Measurements from ENCODE around the gene CCN6. TPM values are rescaled to one million over a fixed set of nuclear protein-coding genes. Genes with fewer than 3 reads are reported as not detected.

CCN6 gene
- total RNA-seq, 1 donor from 2014 or later, result not detected

DNA sequence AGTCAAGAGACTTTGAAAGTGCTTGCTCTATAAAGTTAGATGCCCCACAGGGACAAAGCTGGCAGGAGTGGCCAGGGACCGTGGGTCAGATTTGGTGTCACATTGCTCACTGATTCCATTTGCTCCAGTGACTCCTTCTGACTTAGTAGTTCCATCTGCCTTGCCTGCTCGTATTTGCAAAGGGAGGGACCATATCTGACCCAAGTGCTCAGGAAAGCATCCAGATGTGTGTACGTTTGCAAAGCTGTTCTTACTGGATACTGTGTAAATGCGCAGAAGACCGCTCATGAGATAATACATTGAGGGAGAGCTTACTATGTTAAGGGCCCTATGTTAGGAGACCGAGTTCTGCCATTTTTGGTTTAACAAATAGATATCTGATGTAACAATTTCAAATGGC lies 21.2 kb upstream of the CCN6 start:
- no peak overlapping the region for H3K27ac Mint-ChIP-seq
- no peaks in the 10 kb centered on the region for H3K9me3 Mint-ChIP-seq
- TF ChIP-seq, protein P1, sequence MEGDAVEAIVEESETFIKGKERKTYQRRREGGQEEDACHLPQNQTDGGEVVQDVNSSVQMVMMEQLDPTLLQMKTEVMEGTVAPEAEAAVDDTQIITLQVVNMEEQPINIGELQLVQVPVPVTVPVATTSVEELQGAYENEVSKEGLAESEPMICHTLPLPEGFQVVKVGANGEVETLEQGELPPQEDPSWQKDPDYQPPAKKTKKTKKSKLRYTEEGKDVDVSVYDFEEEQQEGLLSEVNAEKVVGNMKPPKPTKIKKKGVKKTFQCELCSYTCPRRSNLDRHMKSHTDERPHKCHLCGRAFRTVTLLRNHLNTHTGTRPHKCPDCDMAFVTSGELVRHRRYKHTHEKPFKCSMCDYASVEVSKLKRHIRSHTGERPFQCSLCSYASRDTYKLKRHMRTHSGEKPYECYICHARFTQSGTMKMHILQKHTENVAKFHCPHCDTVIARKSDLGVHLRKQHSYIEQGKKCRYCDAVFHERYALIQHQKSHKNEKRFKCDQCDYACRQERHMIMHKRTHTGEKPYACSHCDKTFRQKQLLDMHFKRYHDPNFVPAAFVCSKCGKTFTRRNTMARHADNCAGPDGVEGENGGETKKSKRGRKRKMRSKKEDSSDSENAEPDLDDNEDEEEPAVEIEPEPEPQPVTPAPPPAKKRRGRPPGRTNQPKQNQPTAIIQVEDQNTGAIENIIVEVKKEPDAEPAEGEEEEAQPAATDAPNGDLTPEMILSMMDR (IDR thresholded peaks at IDR 0.05), result no peak
- CTCF ChIA-PET, result interaction anchor here (0.8 kb wide), 1 partner anchor 324 kb away, joined by 3 read pairs; no protein-coding TSS in a partner anchor
- intact Hi-C loops (cut with micrococcal nuclease), result no loop called here
- peaks cover 13% of the 10 kb centered on the region for H3K4me1 Mint-ChIP-seq
- H3K4me3 Mint-ChIP-seq, result no peak overlapping the region
- ATAC-seq (ENCODE audit: low read depth), result no peak
- no peaks in the 10 kb centered on the region for H3K36me3 Mint-ChIP-seq (ENCODE audit: low read depth)
- DNase-seq, result no peak
- peaks cover 3% of the 10 kb centered on the region for H3K27me3 Mint-ChIP-seq
- POLR2A ChIA-PET, result no interaction called here

DNA sequence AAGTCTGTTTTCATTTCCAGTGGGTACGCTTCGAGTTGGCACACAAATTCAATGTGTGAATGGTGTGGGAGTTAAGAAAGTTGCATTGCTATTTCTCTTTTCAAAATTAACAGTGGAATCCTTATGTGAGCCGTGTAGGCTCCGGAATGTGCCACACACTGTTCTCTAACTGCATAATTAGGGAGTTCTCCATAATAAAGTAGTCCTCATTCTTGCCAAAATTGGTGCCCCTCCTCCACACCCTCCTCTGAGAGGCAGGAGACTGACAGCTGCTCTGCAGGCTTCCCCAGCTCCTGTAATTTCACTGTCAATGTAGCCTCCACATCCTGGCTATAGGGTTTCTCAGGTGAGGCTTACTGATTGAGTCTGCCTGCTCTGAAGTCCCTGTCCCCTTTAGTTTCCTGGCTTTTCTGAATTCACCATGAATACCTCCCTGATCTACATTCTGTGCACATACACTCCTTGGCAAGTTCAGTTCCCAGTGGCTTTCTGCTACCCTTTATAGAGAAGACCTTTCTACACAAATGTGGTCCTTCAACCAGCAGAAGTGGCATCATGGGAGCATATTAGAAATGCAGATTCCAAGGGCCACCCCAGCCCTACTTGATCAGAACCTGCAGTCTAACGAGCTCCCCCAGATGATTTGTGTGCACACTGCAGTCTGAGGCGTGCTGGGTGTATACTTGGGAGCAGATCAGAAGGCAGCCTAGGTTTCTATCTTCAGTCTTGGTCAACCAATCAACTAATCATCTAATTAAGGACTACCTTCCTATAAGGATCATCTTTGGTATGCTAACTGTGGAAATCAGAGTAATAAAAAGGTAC lies 19.9 kb upstream of the CCN6 start:
- TF ChIP-seq, protein P1 (IDR thresholded peaks at IDR 0.05), result no peak
- ChIA-PET POLR2A (no interaction called here), CTCF (no interaction called here)
- Mint-ChIP-seq H3K36me3 (ENCODE audit: low read depth) (no peaks in the 10 kb centered on the region), H3K27me3 (peaks cover 3% of the 10 kb centered on the region), H3K4me3 (no peak overlapping the region), H3K4me1 (peaks cover 4% of the 10 kb centered on the region), H3K9me3 (no peaks in the 10 kb centered on the region), H3K27ac (no peak overlapping the region)
- intact Hi-C loops (cut with micrococcal nuclease), result no loop called here
- DNase-seq (no peak), ATAC-seq (ENCODE audit: low read depth) (no peak)

DNA sequence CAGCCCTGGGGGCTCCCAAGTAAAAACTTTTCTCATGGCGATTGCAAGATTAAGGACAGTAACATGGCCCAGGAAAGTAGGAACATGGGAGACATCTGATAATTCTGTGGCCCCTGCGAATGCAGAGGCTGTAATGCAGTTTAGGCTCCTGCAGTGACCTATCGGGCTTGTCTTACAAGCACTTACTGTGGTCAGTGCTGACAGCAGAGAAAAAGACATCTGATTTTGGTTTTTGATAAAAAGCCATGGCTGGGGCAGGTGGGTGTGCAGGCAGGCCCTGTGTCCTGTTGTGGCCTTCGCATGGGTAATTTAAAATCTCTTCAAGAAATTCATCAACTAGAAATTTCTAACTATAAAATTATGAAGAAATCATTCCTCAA lies 19.3 kb upstream of the CCN6 start:
- Mint-ChIP-seq H3K36me3 (ENCODE audit: low read depth) (no peaks in the 10 kb centered on the region), H3K27ac (no peak overlapping the region), H3K4me3 (no peak overlapping the region), H3K4me1 (no peaks in the 10 kb centered on the region), H3K9me3 (no peaks in the 10 kb centered on the region), H3K27me3 (peaks cover 3% of the 10 kb centered on the region)
- CTCF ChIA-PET, result no interaction called here
- no peak for DNase-seq
- TF ChIP-seq, protein P1 (IDR thresholded peaks at IDR 0.05), result no peak
- POLR2A ChIA-PET, result no interaction called here
- ATAC-seq (ENCODE audit: low read depth), result no peak
- intact Hi-C loops (cut with micrococcal nuclease), result no loop called here

DNA sequence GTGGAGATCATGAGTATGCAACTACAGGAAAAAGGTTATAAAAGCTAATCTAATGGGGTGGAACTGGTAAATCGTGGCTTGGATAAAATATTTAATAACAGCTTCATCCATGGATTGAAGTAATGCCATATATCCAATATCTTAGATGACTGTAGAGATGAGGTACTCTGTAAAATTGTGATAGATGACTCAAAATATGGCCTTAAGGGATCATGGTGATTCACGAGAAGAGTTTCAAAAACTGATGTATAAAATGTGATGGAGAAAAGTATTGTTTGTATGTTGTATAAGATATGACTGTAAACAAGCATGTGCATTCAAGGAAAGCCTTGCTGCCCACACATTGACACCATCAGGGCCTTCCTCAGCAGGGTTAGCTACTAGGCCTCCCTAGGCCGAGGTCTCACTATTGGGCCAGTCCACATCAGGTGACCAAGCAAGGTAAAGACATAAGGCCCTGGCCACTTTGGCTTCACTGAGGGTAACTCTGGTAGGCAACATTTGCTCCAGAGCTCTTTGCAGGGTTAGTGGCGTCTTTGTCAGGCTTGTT lies 17.7 kb upstream of the CCN6 start:
- no peak for ATAC-seq (ENCODE audit: low read depth)
- Mint-ChIP-seq H3K9me3 (no peaks in the 10 kb centered on the region), H3K36me3 (ENCODE audit: low read depth) (no peaks in the 10 kb centered on the region), H3K4me1 (no peaks in the 10 kb centered on the region), H3K27ac (no peak overlapping the region), H3K27me3 (peaks cover 3% of the 10 kb centered on the region), H3K4me3 (no peak overlapping the region)
- ChIA-PET CTCF (no interaction called here), POLR2A (no interaction called here)
- intact Hi-C loops (cut with micrococcal nuclease), result no loop called here
- TF ChIP-seq, protein P1 (IDR thresholded peaks at IDR 0.05), result no peak
- DNase-seq, result no peak

DNA sequence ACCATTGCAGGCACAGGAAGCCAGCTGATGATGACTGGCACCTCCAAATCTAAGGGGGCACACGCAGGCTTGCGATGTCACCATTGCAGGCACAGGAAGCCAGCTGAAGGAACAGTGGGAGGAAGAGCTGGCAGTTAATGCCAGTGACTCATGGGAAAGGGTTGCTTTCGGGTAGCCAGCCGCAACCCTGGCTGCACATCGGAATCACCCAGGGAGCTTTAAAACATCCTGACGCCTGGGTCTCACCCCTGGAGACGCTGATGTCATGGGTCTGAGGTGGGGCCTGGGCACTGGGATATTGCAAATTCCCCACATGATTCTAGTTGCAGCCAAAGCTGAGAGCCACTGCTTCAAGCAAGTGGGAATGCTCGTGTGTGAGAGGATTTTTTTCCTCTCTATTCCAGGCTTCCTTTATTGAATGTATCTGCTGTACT lies 16.1 kb upstream of the CCN6 start:
- H3K9me3 Mint-ChIP-seq, result no peaks in the 10 kb centered on the region
- intact Hi-C loops (cut with micrococcal nuclease), result no loop called here
- H3K27ac Mint-ChIP-seq, result no peak overlapping the region
- POLR2A ChIA-PET, result no interaction called here
- peaks cover 3% of the 10 kb centered on the region for H3K27me3 Mint-ChIP-seq
- no peaks in the 10 kb centered on the region for H3K36me3 Mint-ChIP-seq (ENCODE audit: low read depth)
- H3K4me1 Mint-ChIP-seq, result peaks cover 8% of the 10 kb centered on the region
- no peak overlapping the region for H3K4me3 Mint-ChIP-seq
- CTCF ChIA-PET, result no interaction called here
- ATAC-seq (ENCODE audit: low read depth), result no peak
- no peak for DNase-seq
- TF ChIP-seq, protein P1 (IDR thresholded peaks at IDR 0.05), result no peak
